Smooth muscle cell (in vitro differentiated cells): Measurements from ENCODE around the gene CD101. TPM values are rescaled to one million over a fixed set of nuclear protein-coding genes. Genes with fewer than 3 reads are reported as not detected.

Source experiments
- DNase-seq: peaks from one replicate; lab custom pipeline; 2025; ENCODE audit not compliant: unreplicated experiment; lab: John Stamatoyannopoulos, UW
- H2AFZ ChIP-seq: fragments of 200-600 bp; sonication (generic); 2 replicates; pipeline ENCODE4 v1.6.0; 2016; ENCODE audit warnings: antibody characterized with exemption, low read depth, mild to moderate bottlenecking
- H3F3A ChIP-seq: fragments of 200-600 bp; sonication (generic); 2 replicates; pipeline ENCODE4 v1.6.0; 2017; ENCODE audit warnings: antibody characterized with exemption, low read depth
- H3K27ac ChIP-seq: fragments of 200-600 bp; sonication (generic); 2 replicates; pipeline ENCODE4 v1.5.1; 2016; ENCODE audit warnings: low read depth, mild to moderate bottlenecking
- H3K27me3 ChIP-seq: fragments of 200-600 bp; sonication (generic); 2 replicates; pipeline ENCODE4 v1.6.1; 2016; ENCODE audit warnings: low read depth, mild to moderate bottlenecking
- H3K36me3 ChIP-seq: fragments of 200-600 bp; sonication (generic); 2 replicates; pipeline ENCODE4 v1.5.1; 2016; ENCODE audit warnings: low read depth
- H3K4me1 ChIP-seq: fragments of 200-600 bp; sonication (generic); 2 replicates; pipeline ENCODE4 v1.5.1; 2016; ENCODE audit warnings: low read depth
- H3K4me2 ChIP-seq: fragments of 200-600 bp; sonication (generic); 2 replicates; pipeline ENCODE4 v1.6.0; 2016; ENCODE audit warnings: mild to moderate bottlenecking
- H3K4me3 ChIP-seq: fragments of 200-600 bp; sonication (generic); 2 replicates; pipeline ENCODE4 v1.5.1; 2016; ENCODE audit warnings: mild to moderate bottlenecking
- H3K79me2 ChIP-seq: fragments of 200-600 bp; sonication (generic); 2 replicates; pipeline ENCODE4 v1.6.0; 2016; ENCODE audit warnings: low read depth, mild to moderate bottlenecking
- H3K9ac ChIP-seq: fragments of 200-600 bp; sonication (generic); 2 replicates; pipeline ENCODE4 v1.6.0; 2016; ENCODE audit warnings: low read depth
- H3K9me3 ChIP-seq: fragments of 200-600 bp; sonication (generic); replicated peaks from 2 replicates; pipeline ENCODE4 v1.5.1; 2016; ENCODE audit warnings: low read depth
- H4K20me1 ChIP-seq: fragments of 200-600 bp; sonication (generic); 2 replicates; pipeline ENCODE4 v1.6.0; 2016; ENCODE audit warnings: low read depth
- CTCF ChIP-seq: fragments of 200-600 bp; sonication (generic); IDR thresholded peaks from 2 replicates; pipeline ENCODE4 v1.5.1; 2017; ENCODE audit warnings: borderline replicate concordance, mild to moderate bottlenecking, antibody characterized with exemption; ENCODE audit not compliant: insufficient read depth, poor library complexity, severe bottlenecking
- WGBS: methylation state at CpG from one replicate; pipeline ENCODE4 v1.1.7; 2016; ENCODE audit warnings: low lambda C conversion rate; 5-methylcytosine and 5-hydroxymethylcytosine counted together
- polyA plus RNA-seq: library from polyadenylated mRNA; unstranded; fragments of >200 nt; fragmentation: Nextera tagmentation; extraction: Ambion mirVana; gene quantifications from 2 replicates; pipeline ENCODE4 v1.2.1, GENCODE V29; 2016
- total RNA-seq: library from RNA; depleted of rRNA; stranded (reverse); fragments of >200 nt; gene quantifications from 2 replicates; pipeline ENCODE4 v1.2.3, GENCODE V29; 2014

CD101 gene
- total and polyA plus RNA-seq, 2 experiments from 2014 or later, result 0.85 to 2.0 TPM

GRCh38 chr1:117060441-117061317 lies 59.1 kb downstream of the CD101 start:
- H3K36me3 ChIP-seq, result no peaks in the 10 kb centered on the region
- peaks cover 18% of the 10 kb centered on the region for H3K4me1 ChIP-seq
- no peaks in the 10 kb centered on the region for H3K27me3 ChIP-seq
- no peak for TF ChIP-seq CTCF
- H3K4me2 ChIP-seq, result peak overlapping the region; percentile 90
- peak overlapping the region; percentile 67 for H3K4me3 ChIP-seq
- H3K27ac ChIP-seq, result peak overlapping the region; percentile 81
- H2AFZ ChIP-seq, result peak overlapping the region; percentile 81
- WGBS, result 12% methylated on average over 41 of the region's 42 CpGs
- DNase-seq, result no peak
- no peaks in the 10 kb centered on the region for H4K20me1 ChIP-seq
- H3K9ac ChIP-seq, result peak overlapping the region; percentile 82
- no peaks in the 10 kb centered on the region for H3K9me3 ChIP-seq
- peaks cover 14% of the 10 kb centered on the region for H3F3A ChIP-seq
- no peaks in the 10 kb centered on the region for H3K79me2 ChIP-seq

GRCh38 chr1:117061986-117062415 lies 60.4 kb downstream of the CD101 start:
- WGBS, result 4% methylated on average over 2 of the region's 2 CpGs
- Histone ChIP-seq H3K4me3 (no peak overlapping the region), H3K27me3 (no peaks in the 10 kb centered on the region), H3K9ac (no peak overlapping the region), H3F3A (peaks cover 14% of the 10 kb centered on the region), H3K4me1 (peaks cover 18% of the 10 kb centered on the region), H3K27ac (peak overlapping the region; percentile 81), H3K4me2 (peak overlapping the region; percentile 90), H3K36me3 (no peaks in the 10 kb centered on the region), H3K79me2 (no peaks in the 10 kb centered on the region), H3K9me3 (no peaks in the 10 kb centered on the region), H2AFZ (no peak overlapping the region), H4K20me1 (no peaks in the 10 kb centered on the region)
- no peak for DNase-seq
- TF ChIP-seq CTCF, result no peak

GRCh38 chr1:117066367-117066766 lies 64.8 kb downstream of the CD101 start:
- Histone ChIP-seq H3K9ac (no peak overlapping the region), H3K36me3 (no peaks in the 10 kb centered on the region), H3K4me3 (no peak overlapping the region), H3K4me2 (no peak overlapping the region), H3K4me1 (peaks cover 5% of the 10 kb centered on the region), H3F3A (peaks cover 2% of the 10 kb centered on the region), H3K9me3 (no peaks in the 10 kb centered on the region), H3K79me2 (no peaks in the 10 kb centered on the region), H4K20me1 (no peaks in the 10 kb centered on the region), H3K27ac (no peak overlapping the region), H3K27me3 (no peaks in the 10 kb centered on the region), H2AFZ (no peak overlapping the region)
- TF ChIP-seq CTCF, result no peak
- DNase-seq, result no peak
- WGBS, result 91% methylated on average over 6 of the region's 6 CpGs
